ENCODE results near the gene APBA3.

DNA sequence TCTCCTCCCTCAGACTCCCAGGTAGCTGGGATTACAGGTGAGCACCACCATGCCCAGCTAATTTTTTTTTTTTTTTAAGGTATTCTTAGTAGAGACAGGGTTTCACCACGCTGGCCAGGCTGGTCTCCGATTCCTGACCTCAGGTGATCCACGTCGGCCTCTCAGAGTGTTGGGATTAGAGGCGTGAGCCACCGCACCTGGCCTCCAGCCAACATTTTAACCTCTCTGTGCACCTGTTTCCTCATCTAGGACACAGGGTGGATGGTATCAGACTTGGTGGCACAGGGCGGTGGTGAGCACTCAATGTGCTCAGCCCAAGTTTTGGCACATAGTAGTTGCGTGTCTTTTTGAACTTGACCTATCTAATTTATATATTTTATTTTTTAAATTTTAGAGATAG, 12.5 kb downstream of the APBA3 start:
- TF ChIP-seq TAF1 (IDR thresholded peaks at IDR 0.05; ENCODE audit: borderline replicate concordance, low read depth, low read length) (no peak), POLR2A (IDR thresholded peaks at IDR 0.05; ENCODE audit: low read depth, low read length) (no peak)

Measured in GM12892 (cell line).